HG03558 (cell line): ENCODE measurements around the gene NTN1.
"Not testable (repeated sequence)": the region's sequence is repeated elsewhere in the genome, so short reads cannot be mapped to it uniquely, and the experiment has no call there.

Experiments used
- ATAC-seq: cut with Tn5 transposase; IDR thresholded peaks from one replicate; pipeline ENCODE4 v1.9.1; 2021; ENCODE audit warnings: moderate number of reproducible peaks; ENCODE audit not compliant: unreplicated experiment; ENCODE audit errors: extremely low read depth

NTN1 gene

GRCh38 chr17:9256751-9257629 is 235.7 kb downstream of the NTN1 start:
- ATAC-seq: no peak

DNA sequence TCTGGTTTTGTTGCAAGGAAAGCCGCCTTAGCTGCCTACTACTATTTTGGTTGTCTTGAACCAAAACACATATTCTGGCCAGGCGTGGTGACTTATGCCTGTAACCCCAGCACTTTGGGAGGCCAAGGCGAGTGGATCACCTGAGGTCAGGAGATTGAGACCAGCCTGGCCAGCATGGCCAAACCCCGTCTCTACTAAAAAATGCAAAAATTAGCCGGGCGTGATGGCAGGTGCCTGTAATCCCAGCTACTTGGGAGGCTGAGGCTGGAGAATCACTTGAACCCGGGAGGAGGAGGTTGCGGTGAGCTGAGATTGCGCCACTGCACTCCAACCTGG is 236.3 kb downstream of the NTN1 start:
- ATAC-seq: not testable (repeated sequence)

GRCh38 chr17:9258115-9259015 is 237.1 kb downstream of the NTN1 start:
- ATAC-seq: no peak

DNA sequence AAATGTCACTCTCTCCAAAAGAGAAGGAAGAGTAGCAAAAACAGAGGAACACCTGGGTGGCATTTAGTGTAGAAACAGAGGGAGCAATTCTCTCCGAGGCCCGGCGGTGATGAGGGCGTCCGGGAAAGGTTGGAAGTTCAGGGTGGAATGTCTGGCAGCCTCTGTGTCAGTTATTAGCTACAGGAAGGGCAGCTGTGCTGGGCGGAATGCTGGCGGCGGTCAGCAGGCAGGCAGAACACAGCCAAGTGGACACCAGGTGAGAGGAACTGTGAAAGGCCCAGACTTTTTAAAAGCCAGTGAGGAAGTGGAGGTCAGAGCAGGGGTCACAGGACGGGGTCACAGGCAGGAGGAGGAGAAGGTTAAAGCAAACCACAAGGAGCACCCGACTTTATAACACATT is 238.1 kb downstream of the NTN1 start:
- ATAC-seq: no peak

DNA sequence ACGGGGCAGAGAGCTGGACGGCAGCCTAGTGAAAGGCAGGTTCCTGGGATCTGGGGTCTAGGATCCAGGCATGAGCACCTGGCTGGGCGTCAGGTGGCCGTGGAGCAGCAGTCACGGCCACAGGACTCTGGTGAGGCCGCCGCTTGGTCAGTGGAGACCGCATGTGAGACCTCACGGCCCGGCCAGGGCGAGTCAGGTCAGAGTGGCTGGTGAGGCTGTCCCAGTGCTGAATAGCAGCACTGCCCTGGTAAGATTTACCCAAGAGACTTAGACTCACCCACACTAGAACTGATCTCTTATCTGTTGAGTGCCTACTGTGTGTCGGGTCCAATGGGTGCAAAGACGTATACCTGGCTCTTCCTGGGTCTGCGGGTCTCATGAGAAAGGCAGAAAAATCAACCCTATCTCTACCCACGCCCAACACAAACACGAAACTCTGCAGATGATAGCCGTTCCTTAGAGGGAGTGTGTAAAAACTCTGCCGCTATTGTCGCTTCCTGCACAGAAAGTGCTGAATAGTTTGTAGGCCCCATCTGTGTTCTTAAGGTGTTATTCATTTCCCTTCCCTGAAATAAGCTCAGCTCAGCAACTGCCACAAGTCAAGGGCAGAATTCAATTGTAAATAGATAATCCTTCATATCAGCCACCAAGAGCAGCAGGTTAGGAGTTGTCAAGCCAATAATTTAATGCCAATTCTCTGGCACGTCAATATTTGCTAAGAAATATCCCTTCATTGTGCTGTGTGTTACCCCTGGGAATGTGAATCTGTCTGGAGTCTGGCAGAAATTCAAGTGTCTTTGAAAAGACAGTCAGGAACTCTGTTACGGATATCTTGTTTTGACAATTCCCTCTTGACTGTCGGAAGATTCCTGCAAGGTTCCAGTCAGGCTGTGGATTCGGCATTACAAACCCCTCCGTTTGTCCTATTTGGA is 240.0 kb downstream of the NTN1 start:
- no peak for ATAC-seq

DNA sequence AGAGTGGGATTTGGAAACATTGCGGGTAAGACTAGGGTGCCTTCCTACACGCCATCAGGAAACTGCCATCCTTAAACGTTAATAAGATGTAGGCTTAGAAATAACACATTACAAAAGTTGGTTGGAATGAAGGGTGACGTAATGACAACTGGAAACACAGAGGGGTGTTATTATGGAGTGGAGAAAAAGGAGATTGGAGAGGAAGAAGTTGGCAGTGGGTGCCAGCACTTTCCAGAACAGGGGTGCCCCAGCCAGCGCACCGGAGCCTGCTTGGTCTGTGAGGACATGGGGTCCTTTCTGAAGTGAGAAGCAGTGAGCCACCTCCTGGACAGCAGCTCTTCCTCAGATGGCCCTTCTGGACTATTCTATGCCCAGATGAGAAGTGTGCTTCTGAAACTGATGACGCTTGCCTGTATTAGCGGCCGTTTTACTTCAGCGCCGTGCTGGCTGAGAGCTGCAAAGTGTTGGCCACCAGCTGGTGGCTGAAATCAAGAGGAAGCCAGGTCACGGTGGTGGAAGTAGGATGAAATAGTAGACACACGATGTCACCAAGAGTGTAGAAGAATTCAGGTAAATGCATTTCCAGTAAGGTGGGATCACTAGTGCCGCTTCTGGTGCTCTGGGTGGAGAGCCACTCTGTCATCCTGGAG is 244.8 kb downstream of the NTN1 start:
- no peak for ATAC-seq

DNA sequence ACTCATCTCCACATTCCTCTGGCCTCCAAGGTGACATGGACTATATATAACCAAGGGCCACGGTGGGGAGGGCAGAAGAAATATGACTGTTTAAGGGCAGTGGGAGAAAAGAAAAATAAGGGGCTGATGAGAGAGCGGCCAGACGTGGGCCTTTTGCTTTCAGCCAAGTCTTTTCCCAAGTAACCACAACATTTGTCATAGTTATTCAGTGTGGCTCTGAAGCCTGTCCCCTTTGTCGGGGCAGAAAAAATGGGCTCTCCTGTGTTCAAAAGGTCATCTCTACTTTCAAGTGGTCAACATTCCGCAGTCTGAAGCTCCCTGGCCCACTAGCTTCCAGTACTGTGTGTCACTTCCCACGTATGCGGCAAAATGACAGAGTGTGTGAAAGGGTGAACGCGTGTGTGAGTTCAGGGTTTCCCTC is 245.4 kb downstream of the NTN1 start:
- ATAC-seq: no peak

DNA sequence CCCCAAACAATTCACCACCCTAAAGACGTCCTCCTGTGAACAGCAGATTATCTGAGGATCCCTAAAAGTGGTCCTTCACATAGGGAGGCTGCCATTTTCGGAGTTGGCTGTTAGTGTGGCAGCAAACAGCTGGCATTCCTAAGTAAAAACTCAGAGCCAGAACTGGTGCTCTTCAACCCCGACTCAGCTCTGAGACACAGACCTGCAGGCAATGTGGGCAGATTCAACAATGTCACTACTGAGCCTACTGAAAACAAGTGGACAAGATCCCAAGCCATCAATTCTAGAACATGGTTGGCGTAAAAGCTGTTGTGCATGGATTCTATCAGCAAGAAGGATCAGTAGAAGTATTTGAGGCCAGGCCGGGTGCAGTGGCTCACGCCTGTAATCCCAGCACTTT is 247.2 kb downstream of the NTN1 start:
- no peak for ATAC-seq

DNA sequence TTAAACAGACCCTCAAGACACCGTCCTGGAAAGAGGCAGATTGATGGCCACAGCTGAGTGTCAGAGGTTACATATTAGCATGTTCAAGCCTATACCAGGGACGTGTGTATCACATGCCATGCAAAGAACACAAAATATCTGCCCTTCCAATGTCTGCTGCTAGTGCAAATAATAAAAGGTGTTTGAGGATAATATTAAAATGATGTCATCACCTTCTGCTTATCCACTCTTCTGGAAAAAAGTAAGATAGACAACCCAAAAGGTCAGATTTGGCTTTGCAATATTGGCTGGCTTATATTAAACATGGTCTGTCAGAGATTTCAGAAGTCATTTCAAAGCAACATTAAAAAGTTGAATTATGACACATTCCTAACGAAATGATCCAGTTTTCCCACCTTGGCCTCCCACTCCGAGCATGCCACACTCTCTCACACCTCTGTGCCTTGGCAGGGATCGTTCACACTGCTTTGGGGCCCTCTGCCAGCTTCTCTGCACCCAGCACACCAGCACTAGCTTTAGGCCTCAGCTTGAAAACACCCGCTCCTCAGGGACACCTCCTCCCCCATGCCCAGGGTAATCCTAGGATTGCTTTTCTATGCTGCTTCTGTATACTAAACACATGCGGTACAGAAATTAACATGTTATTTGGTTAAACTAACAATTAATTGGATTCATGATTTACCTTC is 248.2 kb downstream of the NTN1 start:
- ATAC-seq: no peak

DNA sequence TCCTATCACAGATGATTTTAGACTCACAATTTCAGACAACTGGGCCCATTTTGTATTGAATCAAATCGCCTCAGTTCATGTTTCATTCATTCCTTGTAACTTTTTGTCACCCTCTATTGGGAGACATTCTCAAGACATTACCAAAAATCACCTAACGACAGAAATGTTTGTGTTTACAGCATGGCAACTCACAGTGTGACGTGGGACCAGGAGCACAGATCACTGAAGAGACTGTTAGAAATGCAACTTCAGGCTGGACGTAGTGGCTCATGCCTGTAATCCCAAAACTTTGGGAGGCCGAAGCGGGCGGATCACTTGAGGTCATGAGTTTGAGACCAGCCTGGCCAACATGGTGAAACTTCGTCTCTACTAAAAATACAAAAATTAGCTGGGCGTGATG is 249.6 kb downstream of the NTN1 start:
- no peak for ATAC-seq

DNA sequence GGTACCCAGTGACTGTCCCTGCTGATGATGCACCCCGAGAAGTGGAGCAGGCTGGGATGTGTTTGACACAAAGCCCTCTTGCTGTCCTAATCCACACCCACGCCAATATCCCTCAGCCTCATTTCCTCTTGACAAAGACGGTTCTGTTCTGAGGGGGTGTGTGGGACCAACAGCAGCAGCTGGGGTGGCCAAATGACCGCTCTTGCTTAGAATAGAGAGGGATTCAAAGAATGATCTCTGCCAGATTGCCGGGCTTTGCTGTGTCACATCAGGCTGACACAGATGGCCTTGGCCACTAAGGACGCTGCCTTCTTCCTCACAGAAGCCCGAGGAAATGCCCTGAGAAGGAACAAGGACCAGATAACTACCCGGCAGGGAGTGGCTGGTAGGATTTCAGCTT is 250.7 kb downstream of the NTN1 start:
- no peak for ATAC-seq

DNA sequence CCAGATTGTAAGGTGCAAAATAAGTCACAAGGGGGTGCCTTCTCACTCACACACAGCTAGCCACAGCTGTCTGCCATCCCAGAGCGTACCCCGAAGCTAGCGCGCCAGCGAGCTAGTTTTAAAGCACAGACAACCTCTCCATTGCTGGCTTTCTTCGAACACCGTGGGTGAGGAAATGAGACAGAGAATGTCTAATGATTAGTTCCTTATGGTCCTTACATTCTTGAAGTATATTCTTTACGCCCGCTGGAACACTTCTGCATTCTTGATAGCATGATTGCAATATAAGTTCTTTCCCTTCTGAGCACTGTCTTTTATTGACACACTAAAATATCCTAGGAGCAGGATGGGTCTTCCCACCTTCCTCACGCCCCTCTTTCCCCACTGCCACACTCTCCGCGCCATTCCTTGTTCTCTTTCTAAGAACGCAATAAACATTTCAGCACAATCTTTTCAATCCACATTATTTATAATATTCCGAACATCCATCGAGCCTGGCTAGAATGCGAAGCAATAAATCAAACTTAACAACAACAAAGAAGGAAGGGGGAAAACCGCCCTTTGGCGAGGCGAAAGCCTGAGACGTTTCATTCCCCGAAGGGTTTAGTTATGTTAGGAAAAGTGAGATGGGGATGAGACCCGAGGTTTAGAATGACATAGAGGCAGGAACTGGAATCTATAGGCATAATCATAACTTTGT is 251.3 kb downstream of the NTN1 start:
- no peak for ATAC-seq

DNA sequence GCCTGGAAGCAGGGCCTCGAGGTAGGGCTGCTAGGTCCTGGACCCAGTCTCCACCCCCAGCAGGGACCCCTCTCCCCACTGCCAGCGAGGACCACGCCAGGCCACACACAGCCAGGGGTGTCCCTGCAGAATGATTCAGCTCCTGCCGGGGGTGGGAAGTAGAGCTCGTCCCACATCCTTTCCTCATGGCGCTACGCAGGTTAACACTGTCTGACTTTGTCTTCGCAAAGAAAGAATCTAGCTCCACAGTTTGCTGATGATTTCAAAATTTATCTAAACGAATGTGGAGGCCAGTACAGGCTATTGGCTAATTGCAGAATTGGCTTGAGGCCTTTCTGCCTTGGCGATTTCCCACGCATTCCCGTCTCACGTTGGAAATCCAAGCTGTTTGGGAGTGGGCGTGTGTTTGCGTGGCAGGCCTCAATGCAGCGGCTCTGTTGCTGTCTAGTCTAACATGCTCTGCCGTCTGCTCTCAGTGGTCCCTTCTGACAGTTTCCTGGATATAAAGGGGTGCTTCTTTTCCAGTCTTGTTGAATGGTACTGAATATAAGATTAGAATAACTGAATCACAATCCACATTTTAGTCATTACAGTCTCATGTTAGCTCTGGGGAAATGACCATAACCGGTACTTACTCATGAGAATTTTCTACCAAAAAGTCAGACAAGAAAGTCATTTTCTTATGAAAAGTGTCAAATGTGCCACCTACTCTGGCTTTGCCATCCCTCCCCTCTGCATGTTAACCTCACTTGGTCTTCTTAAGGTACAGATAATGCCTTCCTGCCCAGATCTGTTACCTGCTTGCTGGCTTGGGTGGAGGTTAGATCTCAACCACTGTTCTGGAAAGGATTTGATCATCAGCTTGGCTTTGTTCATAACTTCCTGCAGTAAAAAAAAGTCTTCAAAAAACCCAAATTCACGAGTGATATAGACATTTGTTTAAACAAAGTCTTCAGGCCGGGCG is 252.4 kb downstream of the NTN1 start:
- ATAC-seq: no peak

DNA sequence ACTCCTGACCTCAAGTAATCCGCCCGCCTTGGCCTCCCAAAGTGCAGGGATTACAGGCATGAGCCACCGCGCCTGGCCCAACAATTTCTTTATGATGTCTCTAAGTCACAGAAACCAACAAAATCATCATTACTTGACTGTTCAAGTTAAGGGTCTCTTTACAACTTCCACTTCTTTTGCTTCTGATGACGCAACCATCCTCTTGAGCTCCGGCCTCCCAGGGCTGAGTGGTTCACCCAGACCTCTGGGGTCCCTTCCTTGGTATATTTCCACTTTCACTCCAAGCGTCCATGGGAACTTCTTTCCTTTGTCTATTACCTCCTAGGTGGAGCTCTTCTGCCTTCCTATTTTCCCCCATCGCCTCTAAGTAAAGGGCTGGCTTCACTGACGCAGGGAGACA is 253.7 kb downstream of the NTN1 start:
- no peak for ATAC-seq

DNA sequence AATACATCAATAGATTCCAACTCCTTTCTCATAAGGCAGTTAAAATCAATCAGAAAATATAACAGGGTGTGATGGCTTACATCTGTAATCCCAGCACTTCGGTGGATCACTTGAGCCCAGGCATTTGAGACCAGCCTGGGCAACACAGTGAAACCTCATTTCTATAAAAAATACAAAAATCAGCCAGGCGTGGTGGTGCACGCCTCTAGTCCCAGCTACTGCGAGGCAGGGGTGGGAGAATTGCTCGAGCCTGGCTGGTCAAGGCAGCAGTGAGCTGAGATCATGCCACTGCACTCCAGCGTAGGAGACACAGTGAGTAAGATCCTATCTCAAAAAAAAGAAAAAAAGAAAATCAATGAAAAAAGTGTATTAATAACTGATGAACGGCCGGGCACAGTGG is 258.6 kb downstream of the NTN1 start:
- no peak for ATAC-seq

GRCh38 chr17:9283909-9284308 is 262.6 kb downstream of the NTN1 start:
- ATAC-seq: no peak

DNA sequence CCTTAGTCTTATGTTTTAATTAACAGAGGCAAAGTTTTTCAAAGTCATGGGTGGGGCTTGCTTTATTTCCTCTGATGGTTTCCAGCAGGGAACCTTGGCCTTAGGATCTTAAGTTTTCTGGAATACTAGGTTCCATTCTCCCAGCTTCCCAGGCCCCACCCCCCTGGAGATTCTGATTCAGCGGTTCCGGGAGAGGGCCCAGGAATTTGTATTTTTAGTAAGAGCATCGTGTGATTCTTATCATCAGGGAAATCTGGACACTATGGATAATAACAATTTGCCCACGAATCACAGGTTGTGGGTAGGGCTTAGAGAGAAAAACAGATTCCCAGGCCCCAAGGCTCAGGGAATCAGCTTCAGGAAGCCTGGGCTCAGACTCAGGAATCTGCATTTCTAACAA is 263.6 kb downstream of the NTN1 start:
- no peak for ATAC-seq
